HuH-7.5 (cell line): ENCODE measurements around the gene NT5C2.
"Not testable (repeated sequence)": the region's sequence is repeated elsewhere in the genome, so short reads cannot be mapped to it uniquely, and the experiment has no call there.

Source experiments
- DNase-seq: peaks from one replicate; pipeline ENCODE4 v3.0.0; 2011; ENCODE audit warnings: low spot score

The NT5C2 gene

GRCh38 chr10:103193107-103193819, at the start of gene NT5C2:
TSS of gene NT5C2 (minus strand) at chr10:103193272. CDS start at chr10:103174958, 18,314 bp downstream.
- peak; percentile 52 for DNase-seq

DNA sequence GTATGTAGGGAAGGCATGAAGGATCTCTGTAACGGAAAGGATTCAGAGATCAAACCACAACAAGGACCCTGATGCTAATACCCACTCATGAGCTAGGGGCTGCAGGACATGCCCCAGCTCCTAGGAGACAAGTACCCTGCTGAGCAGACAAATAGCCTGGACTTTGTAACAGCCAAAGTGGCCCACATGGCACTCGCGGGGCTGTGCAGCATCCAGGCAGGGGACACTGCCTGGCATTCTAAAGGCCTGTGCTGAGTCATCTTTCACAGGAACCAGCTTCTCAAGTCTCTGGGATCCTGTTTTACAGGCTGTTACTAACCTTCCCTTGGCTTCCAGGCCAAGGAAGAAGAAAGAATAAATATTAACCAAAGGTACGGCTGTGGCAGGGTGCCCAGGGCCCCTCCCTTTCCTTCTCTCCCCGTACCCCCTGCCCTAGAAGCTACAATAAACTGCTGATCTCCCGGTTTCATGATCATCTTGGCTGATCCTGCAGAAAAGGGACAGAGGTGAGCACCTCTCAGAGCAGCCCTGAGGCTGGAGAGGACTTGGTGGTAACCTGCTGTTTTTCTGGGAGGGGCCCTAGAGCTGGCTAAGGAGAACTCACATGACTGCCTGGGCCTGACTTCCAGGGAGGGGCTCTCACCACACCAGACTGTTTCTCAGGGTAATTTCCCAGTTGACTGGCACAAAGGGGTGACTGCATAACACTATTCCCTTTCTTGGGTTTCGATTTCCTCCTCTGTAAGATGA, 48.4 kb upstream of the NT5C2 start:
- peak; percentile 13 for DNase-seq

- peak; percentile 32 for DNase-seq
Observed at GRCh38 chr10:103238506-103239252, 45.6 kb upstream of the NT5C2 start.

DNA sequence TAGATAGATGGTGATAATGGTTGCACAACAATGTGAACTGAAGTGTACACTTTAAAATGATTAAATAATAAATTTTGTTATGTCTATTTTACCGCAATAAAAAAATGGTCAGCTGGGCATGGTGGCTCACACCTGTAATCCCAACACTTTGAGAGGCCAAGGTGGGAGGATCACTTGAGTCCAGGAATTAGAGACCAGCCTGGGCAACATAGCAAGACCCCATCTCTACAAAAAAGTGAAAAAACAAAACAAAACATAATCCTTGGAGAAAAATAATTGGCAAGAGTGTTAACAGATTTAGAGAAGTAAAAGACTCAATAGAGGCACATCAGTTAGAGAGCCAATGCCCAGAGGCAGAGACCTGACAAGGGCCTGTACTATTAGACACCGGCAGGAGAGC, 42.7 kb upstream of the NT5C2 start:
- DNase-seq, result no peak

GRCh38 chr10:103232772-103233488, 39.9 kb upstream of the NT5C2 start:
- DNase-seq, result no peak

- no peak for DNase-seq
Observed at GRCh38 chr10:103232131-103232673, 39.1 kb upstream of the NT5C2 start.

GRCh38 chr10:103231047-103231551, 38.0 kb upstream of the NT5C2 start:
- peak; percentile 27 for DNase-seq

GRCh38 chr10:103227416-103227815, 34.3 kb upstream of the NT5C2 start:
- DNase-seq, result no peak

DNA sequence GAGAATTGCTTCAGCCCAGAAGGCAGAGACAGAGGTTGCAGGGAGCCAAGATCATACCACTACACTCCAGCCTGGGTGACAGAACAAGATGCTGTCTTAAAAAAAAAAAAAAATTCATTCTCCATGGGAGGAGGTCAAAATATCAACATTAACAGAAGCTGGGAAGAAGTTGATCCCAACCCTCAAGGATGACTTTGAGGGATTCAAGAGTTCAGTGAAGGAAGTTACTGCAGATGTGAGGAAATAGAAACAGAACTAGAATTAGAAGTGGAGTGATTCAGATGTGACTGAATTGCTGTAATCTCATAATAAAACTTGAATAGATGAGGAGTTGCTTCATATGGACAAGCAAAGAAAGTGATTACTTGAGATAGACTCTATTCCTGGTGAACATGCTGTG, 32.9 kb upstream of the NT5C2 start:
- DNase-seq, result no peak

- not testable (repeated sequence) for DNase-seq
Observed at GRCh38 chr10:103224721-103225120, 31.6 kb upstream of the NT5C2 start.

- DNase-seq, result no peak
Observed at GRCh38 chr10:103224133-103224532, 31.1 kb upstream of the NT5C2 start.

DNA sequence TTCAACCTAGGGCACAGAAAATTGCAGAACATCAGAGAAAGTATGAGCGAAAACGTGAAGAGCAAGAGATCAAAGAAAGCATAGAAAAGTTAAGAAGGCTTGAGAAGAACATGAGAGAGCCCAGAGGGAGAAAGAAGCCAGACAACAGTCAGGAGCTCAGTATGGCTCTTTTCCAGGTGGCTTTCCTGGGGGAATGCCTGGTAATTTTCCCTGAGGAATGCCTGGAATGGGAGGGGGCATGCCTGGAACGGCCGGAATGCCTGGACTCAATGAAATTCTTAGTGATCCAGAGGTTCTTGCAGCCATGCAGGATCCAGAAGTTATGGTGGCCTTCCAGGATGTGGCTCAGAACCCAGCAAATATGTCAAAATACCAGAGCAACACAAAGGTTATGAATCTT, 23.3 kb upstream of the NT5C2 start:
- DNase-seq, result not testable (repeated sequence)

GRCh38 chr10:103215601-103216000, 22.5 kb upstream of the NT5C2 start:
- no peak for DNase-seq

- DNase-seq, result not testable (repeated sequence)
Observed at GRCh38 chr10:103210262-103210661, 17.2 kb upstream of the NT5C2 start.

- not testable (repeated sequence) for DNase-seq
Observed at GRCh38 chr10:103207643-103208042, 14.6 kb upstream of the NT5C2 start.

GRCh38 chr10:103207141-103207540, 14.1 kb upstream of the NT5C2 start:
- DNase-seq, result no peak

DNA sequence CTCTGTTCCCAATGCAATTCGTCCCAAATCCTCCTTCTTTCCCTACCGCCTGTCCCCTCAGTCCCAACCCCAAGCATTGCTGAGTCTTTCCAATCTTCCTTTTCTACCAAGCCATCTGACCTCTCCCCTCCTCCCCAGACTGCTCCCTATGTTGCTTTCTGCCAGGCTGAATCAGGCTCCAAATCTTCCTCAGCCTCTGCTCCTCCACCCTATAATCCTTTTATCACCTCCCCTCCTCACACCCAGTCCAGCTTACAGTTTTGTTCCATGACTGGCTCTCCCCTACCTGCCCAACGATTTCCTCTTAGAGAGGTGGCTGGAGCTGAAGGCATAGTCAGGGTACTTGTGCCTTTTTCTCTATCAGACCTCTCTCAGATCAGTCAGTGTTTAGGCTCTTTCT, 13.6 kb upstream of the NT5C2 start:
- not testable (repeated sequence) for DNase-seq

DNA sequence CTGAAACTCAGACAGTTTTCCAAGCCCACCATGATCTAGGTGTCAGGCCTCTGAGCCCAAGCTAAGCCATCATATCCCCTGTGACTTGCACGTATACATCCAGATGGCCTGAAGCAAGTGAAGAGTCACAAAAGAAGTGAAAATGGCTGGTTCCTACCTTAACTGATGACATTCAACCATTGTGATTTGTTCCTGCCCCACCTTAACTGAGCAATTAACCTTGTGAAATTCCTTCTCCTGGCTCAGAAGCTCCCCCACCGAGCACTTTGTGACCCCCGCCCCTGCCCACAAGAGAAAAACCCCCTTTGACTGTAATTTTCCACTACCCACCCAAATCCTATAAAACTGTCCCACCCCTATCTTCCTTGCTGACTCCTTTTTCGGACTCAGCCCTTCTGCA, 12.3 kb upstream of the NT5C2 start:
- DNase-seq, result not testable (repeated sequence)

- peak; percentile 61 for DNase-seq
Observed at GRCh38 chr10:103204353-103205255, 11.5 kb upstream of the NT5C2 start.

DNA sequence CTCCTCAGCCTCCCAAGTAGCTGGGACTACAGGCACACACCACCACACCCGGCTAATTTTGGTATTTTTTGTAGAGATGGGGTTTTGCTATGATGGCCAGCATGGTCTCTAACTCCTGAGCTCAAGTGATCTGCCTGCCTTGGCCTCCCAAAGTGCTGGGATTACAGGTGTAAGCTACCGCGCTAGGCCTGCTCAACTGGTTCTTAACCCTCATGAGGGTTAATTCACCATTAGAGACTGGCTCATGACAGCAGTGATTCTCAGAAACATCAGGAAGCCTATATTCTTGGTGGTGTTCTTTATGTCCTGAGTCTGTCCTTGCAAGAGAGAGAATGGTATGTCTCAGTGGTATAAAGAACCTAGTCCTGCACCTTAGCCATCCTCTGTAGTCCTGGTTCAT, 10.4 kb upstream of the NT5C2 start:
- no peak for DNase-seq
